ENCODE data around the gene DAB2IP. TPM values are rescaled to one million over a fixed set of nuclear protein-coding genes. Genes with fewer than 3 reads are reported as not detected.

The DAB2IP gene
- total RNA-seq, 1 experiment from 2014 or later: 31.0 TPM

DNA sequence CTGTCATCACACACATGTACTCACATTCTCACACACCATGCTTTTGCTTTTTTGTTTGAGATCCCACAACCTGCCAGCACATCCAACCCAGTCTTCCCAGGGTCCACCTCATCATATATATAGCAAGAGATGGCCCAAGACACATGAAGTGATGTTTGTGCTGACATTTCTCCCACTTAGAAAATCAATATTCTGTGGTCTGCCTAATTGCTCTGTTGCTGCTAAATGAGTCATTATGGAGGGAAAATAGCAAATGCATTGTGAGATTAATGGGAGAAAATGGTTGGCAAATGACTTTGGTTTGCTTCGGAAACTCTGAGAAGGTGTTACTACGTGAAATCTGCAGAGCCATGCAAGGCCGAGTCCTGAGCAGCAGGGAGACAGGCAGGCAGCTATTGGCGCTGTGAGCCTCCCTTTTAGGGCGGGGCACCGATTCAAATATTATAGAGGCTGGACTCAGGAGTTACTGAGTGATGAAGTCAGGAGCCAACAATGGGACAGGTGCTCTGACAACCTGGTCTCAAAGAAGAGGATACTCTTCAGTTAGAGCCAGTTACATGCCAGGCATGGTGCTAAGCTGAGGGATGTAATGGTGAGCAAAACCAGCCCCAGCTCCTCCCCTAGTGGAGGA, 62.8 kb downstream of the DAB2IP start:
- DNase-seq (ENCODE audit: low read depth, low spot score) (no peak), ATAC-seq (peak; percentile 45; the same call in 1 of the 2 replicates)
- H3K27me3 ChIP-seq (ENCODE audit: insufficient read depth, low read length): no peaks in the 10 kb centered on the region
- TF ChIP-seq EZH2phosphoT487 (IDR thresholded peaks at IDR 0.05; ENCODE audit: borderline replicate concordance) (no peak), ZNF274 (IDR thresholded peaks at IDR 0.05; ENCODE audit: low read depth, low read length) (no peak), YY1 (IDR thresholded peaks at IDR 0.05; ENCODE audit: extremely low read depth, insufficient replicate concordance, low read depth, low read length) (no peak), TCF7L2 (IDR thresholded peaks at IDR 0.05; ENCODE audit: borderline replicate concordance, extremely low read depth, insufficient read depth, insufficient read length) (no peak)
- TF ChIP-seq, protein P1, sequence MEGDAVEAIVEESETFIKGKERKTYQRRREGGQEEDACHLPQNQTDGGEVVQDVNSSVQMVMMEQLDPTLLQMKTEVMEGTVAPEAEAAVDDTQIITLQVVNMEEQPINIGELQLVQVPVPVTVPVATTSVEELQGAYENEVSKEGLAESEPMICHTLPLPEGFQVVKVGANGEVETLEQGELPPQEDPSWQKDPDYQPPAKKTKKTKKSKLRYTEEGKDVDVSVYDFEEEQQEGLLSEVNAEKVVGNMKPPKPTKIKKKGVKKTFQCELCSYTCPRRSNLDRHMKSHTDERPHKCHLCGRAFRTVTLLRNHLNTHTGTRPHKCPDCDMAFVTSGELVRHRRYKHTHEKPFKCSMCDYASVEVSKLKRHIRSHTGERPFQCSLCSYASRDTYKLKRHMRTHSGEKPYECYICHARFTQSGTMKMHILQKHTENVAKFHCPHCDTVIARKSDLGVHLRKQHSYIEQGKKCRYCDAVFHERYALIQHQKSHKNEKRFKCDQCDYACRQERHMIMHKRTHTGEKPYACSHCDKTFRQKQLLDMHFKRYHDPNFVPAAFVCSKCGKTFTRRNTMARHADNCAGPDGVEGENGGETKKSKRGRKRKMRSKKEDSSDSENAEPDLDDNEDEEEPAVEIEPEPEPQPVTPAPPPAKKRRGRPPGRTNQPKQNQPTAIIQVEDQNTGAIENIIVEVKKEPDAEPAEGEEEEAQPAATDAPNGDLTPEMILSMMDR (IDR thresholded peaks at IDR 0.05 in 2 of 3, conservative IDR thresholded peaks at IDR 0.05 in 1 of 3; ENCODE audit: borderline replicate concordance in 1 of 3, insufficient read depth in 1 of 3, low read depth in 2 of 3, low read length in 2 of 3): 0 out of 6 replicates have a peak, but pooled peaks of 1 of the 3 experiments have one; percentile 4
- ChIA-PET POLR2A (no interaction called here), RAD21 (ENCODE audit: low non-redundant PET in 1 of 2, low total read pairs in 2 of 2, uncharacterized antibody in 2 of 2, unreplicated experiment in 2 of 2) (no interaction called here), CTCF (no interaction called here)
- H2AFZ ChIP-seq (ENCODE audit: low read depth, low read length, poor library complexity, severe bottlenecking): no peak overlapping the region
- no peak overlapping the region for H3K27ac ChIP-seq (ENCODE audit: low read depth, low read length)
- BruUV-seq (replicated peaks): no TSS peak
- peaks cover 7 to 16% of the 10 kb centered on the region in 2 experiments for H3K4me1 ChIP-seq (ENCODE audit: control insufficient read depth in 1 of 2, insufficient read depth in 2 of 2, low read length in 2 of 2)
- intact Hi-C loops (cut with micrococcal nuclease): no loop called here
- H3K79me2 ChIP-seq (ENCODE audit: insufficient read depth, low read length): peaks cover 9% of the 10 kb centered on the region; the same call in 1 of the 2 replicates
- H3K4me3 ChIP-seq (replicated peaks in 1 of 2; ENCODE audit: low read depth in 1 of 2, low read length in 2 of 2): no peak overlapping the region
- peak overlapping the region; percentile 1; the same call in 1 of the 2 replicates for H3K4me2 ChIP-seq (ENCODE audit: low read length)
- no peaks in the 10 kb centered on the region for H3K9me3 ChIP-seq (ENCODE audit: control insufficient read depth in 1 of 2, insufficient read depth in 1 of 2, low read depth in 1 of 2, low read length in 2 of 2)
- H3K9me2 ChIP-seq (ENCODE audit: insufficient read depth): no peaks in the 10 kb centered on the region
- no peaks in the 10 kb centered on the region for H3K36me3 ChIP-seq (ENCODE audit: control insufficient read depth in 1 of 2, insufficient read depth in 2 of 2, low read length in 2 of 2)
- H4K20me1 ChIP-seq (ENCODE audit: insufficient read depth): no peaks in the 10 kb centered on the region
- no peak overlapping the region for H3K9ac ChIP-seq (ENCODE audit: low read length)

DNA sequence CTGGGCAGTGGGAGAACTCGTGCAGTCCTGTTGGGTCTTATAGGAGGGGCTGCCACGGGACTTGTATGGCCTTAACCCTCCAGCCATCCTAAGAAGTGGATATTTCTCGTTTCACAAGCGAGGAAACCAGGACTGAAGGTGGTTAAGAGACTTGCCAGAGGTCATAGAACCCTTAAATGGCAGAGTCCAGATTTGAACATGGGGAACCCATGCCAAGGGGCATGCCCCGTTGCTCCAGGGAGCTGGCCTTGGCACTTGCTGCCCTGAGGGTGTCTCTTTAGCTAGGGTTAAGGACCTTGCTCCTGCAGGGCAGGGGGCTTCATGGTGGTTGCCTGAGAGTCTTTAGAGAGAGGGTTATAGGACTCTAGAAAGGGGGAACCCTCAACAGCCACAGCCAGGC, 63.4 kb downstream of the DAB2IP start:
- CTCF ChIA-PET: no interaction called here
- no peak overlapping the region for H3K4me3 ChIP-seq (replicated peaks in 1 of 2; ENCODE audit: low read depth in 1 of 2, low read length in 2 of 2)
- H3K4me1 ChIP-seq (ENCODE audit: control insufficient read depth in 1 of 2, insufficient read depth in 2 of 2, low read length in 2 of 2): peaks cover 9 to 19% of the 10 kb centered on the region in 2 experiments
- DNase-seq (ENCODE audit: low read depth, low spot score) (no peak), ATAC-seq (no peak)
- no peak overlapping the region for H2AFZ ChIP-seq (ENCODE audit: low read depth, low read length, poor library complexity, severe bottlenecking)
- no peak overlapping the region for H3K4me2 ChIP-seq (ENCODE audit: low read length)
- H3K27ac ChIP-seq (ENCODE audit: low read depth, low read length): no peak overlapping the region
- H3K36me3 ChIP-seq (ENCODE audit: control insufficient read depth in 1 of 2, insufficient read depth in 2 of 2, low read length in 2 of 2): no peaks in the 10 kb centered on the region
- POLR2A ChIA-PET: no interaction called here
- no peaks in the 10 kb centered on the region for H3K9me3 ChIP-seq (ENCODE audit: control insufficient read depth in 1 of 2, insufficient read depth in 1 of 2, low read depth in 1 of 2, low read length in 2 of 2)
- no peaks in the 10 kb centered on the region for H3K27me3 ChIP-seq (ENCODE audit: insufficient read depth, low read length)
- no TSS peak for BruUV-seq (replicated peaks)
- intact Hi-C loops (cut with micrococcal nuclease): no loop called here
- RAD21 ChIA-PET (ENCODE audit: low non-redundant PET in 1 of 2, low total read pairs in 2 of 2, uncharacterized antibody in 2 of 2, unreplicated experiment in 2 of 2): no interaction called here
- H3K79me2 ChIP-seq (ENCODE audit: insufficient read depth, low read length): peaks cover 9% of the 10 kb centered on the region; the same call in 1 of the 2 replicates
- H4K20me1 ChIP-seq (ENCODE audit: insufficient read depth): no peaks in the 10 kb centered on the region
- no peak overlapping the region for H3K9ac ChIP-seq (ENCODE audit: low read length)
- H3K9me2 ChIP-seq (ENCODE audit: insufficient read depth): no peaks in the 10 kb centered on the region
- TF ChIP-seq, protein P2, sequence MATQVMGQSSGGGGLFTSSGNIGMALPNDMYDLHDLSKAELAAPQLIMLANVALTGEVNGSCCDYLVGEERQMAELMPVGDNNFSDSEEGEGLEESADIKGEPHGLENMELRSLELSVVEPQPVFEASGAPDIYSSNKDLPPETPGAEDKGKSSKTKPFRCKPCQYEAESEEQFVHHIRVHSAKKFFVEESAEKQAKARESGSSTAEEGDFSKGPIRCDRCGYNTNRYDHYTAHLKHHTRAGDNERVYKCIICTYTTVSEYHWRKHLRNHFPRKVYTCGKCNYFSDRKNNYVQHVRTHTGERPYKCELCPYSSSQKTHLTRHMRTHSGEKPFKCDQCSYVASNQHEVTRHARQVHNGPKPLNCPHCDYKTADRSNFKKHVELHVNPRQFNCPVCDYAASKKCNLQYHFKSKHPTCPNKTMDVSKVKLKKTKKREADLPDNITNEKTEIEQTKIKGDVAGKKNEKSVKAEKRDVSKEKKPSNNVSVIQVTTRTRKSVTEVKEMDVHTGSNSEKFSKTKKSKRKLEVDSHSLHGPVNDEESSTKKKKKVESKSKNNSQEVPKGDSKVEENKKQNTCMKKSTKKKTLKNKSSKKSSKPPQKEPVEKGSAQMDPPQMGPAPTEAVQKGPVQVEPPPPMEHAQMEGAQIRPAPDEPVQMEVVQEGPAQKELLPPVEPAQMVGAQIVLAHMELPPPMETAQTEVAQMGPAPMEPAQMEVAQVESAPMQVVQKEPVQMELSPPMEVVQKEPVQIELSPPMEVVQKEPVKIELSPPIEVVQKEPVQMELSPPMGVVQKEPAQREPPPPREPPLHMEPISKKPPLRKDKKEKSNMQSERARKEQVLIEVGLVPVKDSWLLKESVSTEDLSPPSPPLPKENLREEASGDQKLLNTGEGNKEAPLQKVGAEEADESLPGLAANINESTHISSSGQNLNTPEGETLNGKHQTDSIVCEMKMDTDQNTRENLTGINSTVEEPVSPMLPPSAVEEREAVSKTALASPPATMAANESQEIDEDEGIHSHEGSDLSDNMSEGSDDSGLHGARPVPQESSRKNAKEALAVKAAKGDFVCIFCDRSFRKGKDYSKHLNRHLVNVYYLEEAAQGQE (IDR thresholded peaks at IDR 0.05; ENCODE audit: low read depth): no peak
- TF ChIP-seq FOSL1 (IDR thresholded peaks at IDR 0.05; ENCODE audit: low read depth) (no peak), ZFX (IDR thresholded peaks at IDR 0.05) (no peak), POLR2AphosphoS5 (IDR thresholded peaks at IDR 0.05; ENCODE audit: low read depth, low read length) (no peak), CEBPB (IDR thresholded peaks at IDR 0.05; ENCODE audit: low read depth) (no peak), JUND (IDR thresholded peaks at IDR 0.05) (no peak), ELF1 (IDR thresholded peaks at IDR 0.05; ENCODE audit: borderline replicate concordance, low read depth) (no peak), SP1 (IDR thresholded peaks at IDR 0.05; ENCODE audit: low read depth) (no peak), EZH2phosphoT487 (IDR thresholded peaks at IDR 0.05; ENCODE audit: borderline replicate concordance) (no peak), TCF7L2 (IDR thresholded peaks at IDR 0.05; ENCODE audit: borderline replicate concordance, extremely low read depth, insufficient read depth, insufficient read length) (no peak)

Data from HCT116 (cell line).